HG02981 (cell line): ENCODE data around the gene BTLA.
"Not testable (repeated sequence)": the region's sequence is repeated elsewhere in the genome, so short reads cannot be mapped to it uniquely, and the experiment has no call there.

Experiments used
- ATAC-seq: cut with Tn5 transposase; IDR thresholded peaks from one replicate; pipeline ENCODE4 v1.9.1; 2021; ENCODE audit warnings: mild to moderate bottlenecking, moderate library complexity; ENCODE audit not compliant: unreplicated experiment

BTLA gene

GRCh38 chr3:112492124-112492523 is 7.1 kb downstream of the BTLA start:
- no peak for ATAC-seq

GRCh38 chr3:112491373-112491772 is 7.9 kb downstream of the BTLA start:
- ATAC-seq: no peak

GRCh38 chr3:112489674-112490479 is 9.4 kb downstream of the BTLA start:
- peak; percentile 58 for ATAC-seq

GRCh38 chr3:112486811-112487505 is 12.3 kb downstream of the BTLA start:
- ATAC-seq: no peak

GRCh38 chr3:112484352-112484751 is 14.9 kb downstream of the BTLA start:
- ATAC-seq: no peak

- peak; percentile 43 for ATAC-seq
These were observed 16.6 kb downstream of the BTLA start for GRCh38 chr3:112482675-112483074.

- no peak for ATAC-seq
These were observed 18.0 kb downstream of the BTLA start for GRCh38 chr3:112481302-112481721.

- no peak for ATAC-seq
These were observed 21.4 kb downstream of the BTLA start for GRCh38 chr3:112477891-112478290.

GRCh38 chr3:112476346-112476745 is 22.9 kb downstream of the BTLA start:
- no peak for ATAC-seq

- no peak for ATAC-seq
These were observed 24.5 kb downstream of the BTLA start for GRCh38 chr3:112474796-112475195.

GRCh38 chr3:112472691-112473090 is 26.6 kb downstream of the BTLA start:
- no peak for ATAC-seq

- ATAC-seq: no peak
These were observed 27.5 kb downstream of the BTLA start for GRCh38 chr3:112471596-112472325.

- ATAC-seq: no peak
These were observed 28.5 kb downstream of the BTLA start for GRCh38 chr3:112470788-112471187.

- ATAC-seq: no peak
These were observed 29.6 kb downstream of the BTLA start for GRCh38 chr3:112469671-112470070.

GRCh38 chr3:112467539-112467938 is 31.7 kb downstream of the BTLA start:
- no peak for ATAC-seq

- no peak for ATAC-seq
These were observed 33.3 kb downstream of the BTLA start for GRCh38 chr3:112466020-112466419.

GRCh38 chr3:112464264-112464663 is 35.0 kb downstream of the BTLA start:
- ATAC-seq: no peak

- peak; percentile 39 for ATAC-seq
These were observed 36.0 kb downstream of the BTLA start for GRCh38 chr3:112463250-112463649.

- ATAC-seq: not testable (repeated sequence)
These were observed 37.5 kb downstream of the BTLA start for GRCh38 chr3:112461787-112462186.

GRCh38 chr3:112460519-112461195 is 38.6 kb downstream of the BTLA start:
- ATAC-seq: peak; percentile 39

- peak; percentile 47 for ATAC-seq
These were observed 39.5 kb downstream of the BTLA start for GRCh38 chr3:112459750-112460149.
